ENCODE data around the gene PER2. TPM values are rescaled to one million over a fixed set of nuclear protein-coding genes. Genes with fewer than 3 reads are reported as not detected.
A peak's percentile ranks its signal among the peaks of the same experiment; 100 is the strongest.

Gene PER2
- total RNA-seq, 2 experiments from 2014 or later: 17.4 to 17.6 TPM

DNA sequence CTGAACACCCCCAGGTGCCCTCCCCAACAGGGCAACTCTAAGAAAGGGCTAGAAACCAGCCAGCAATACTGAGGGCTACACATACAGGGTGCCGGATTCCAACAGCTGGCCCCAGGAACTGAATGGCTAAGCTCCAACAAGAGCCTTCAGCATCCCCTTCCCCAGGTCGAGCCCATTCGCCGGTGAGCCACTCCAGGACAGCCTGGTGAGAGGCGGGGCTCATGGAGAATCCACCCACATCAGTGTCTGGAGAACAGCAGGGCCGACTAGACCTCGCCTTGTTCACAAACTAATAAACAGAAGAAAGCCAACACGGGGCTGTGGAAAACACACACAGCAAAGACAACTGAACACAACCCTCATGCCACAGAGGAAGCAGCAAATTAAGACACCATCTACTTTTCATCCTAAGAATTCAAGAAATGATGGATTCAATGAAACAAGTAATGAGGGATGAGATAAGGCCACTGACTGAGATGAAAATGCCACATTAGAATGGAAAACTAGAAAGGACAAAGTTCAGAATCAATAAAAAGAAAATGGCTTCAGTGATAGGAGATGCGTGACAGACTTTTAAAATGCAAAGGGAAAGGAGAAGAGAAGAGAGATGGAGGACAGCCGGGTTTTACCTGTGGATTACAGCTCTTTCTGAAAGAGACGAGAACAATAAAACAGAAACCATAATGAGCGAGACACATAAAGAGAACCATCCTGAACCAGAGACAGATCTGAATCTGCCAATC lies 8.2 kb downstream of the PER2 start:
- Mint-ChIP-seq H3K27me3 (no peaks in the 10 kb centered on the region), H3K9me3 (no peaks in the 10 kb centered on the region), H3K4me1 (ENCODE audit: low read depth) (peaks cover 18% of the 10 kb centered on the region), H3K4me3 (no peak overlapping the region), H3K27ac (no peak overlapping the region), H3K36me3 (ENCODE audit: low read depth) (peaks cover 5% of the 10 kb centered on the region)
- POLR2A ChIA-PET: interaction anchor here (0.6 to 2.1 kb wide), 2 partner anchors 8 to 91 kb away, joined by 3 to 9 read pairs; partner anchors contain the start of gene PER2
- DNase-seq (no peak), ATAC-seq (no peak)
- CTCF ChIA-PET: no interaction called here
- intact Hi-C loops (cut with micrococcal nuclease): no loop called here
- TF ChIP-seq, protein P1, sequence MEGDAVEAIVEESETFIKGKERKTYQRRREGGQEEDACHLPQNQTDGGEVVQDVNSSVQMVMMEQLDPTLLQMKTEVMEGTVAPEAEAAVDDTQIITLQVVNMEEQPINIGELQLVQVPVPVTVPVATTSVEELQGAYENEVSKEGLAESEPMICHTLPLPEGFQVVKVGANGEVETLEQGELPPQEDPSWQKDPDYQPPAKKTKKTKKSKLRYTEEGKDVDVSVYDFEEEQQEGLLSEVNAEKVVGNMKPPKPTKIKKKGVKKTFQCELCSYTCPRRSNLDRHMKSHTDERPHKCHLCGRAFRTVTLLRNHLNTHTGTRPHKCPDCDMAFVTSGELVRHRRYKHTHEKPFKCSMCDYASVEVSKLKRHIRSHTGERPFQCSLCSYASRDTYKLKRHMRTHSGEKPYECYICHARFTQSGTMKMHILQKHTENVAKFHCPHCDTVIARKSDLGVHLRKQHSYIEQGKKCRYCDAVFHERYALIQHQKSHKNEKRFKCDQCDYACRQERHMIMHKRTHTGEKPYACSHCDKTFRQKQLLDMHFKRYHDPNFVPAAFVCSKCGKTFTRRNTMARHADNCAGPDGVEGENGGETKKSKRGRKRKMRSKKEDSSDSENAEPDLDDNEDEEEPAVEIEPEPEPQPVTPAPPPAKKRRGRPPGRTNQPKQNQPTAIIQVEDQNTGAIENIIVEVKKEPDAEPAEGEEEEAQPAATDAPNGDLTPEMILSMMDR (IDR thresholded peaks at IDR 0.05): no peak

DNA sequence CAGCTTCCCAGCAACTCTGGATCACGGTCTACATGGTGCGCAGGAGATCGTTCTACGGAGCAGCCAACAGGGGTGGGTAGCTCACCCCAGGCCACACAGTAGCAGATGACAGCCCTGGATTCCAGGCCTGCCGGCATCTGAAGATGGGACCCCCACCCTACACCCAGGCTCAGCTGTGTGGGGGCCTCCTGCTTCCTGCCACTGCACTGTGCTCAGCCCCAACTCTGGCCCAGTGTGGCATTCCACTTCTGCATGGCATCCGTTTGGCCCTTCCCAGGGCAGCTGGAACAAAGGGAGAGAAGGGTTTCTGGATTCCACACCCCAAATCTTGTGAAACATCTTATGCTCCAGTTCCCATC lies 9.1 kb downstream of the PER2 start:
- ChIA-PET CTCF (interaction anchor here (7.3 kb wide), 1 partner anchor 15 kb away, joined by 55 read pairs; no protein-coding TSS in a partner anchor), POLR2A (interaction anchor here (2.1 kb wide), 1 partner anchor 9 kb away, joined by 9 read pairs; the partner anchor contains the start of gene PER2)
- Mint-ChIP-seq H3K36me3 (ENCODE audit: low read depth) (peaks cover 5% of the 10 kb centered on the region), H3K27ac (peak overlapping the region; percentile 26), H3K4me3 (no peak overlapping the region), H3K27me3 (no peaks in the 10 kb centered on the region), H3K9me3 (no peaks in the 10 kb centered on the region), H3K4me1 (ENCODE audit: low read depth) (peaks cover 14% of the 10 kb centered on the region)
- intact Hi-C loops (cut with micrococcal nuclease): no loop called here
- TF ChIP-seq, protein P1 (IDR thresholded peaks at IDR 0.05): no peak
- no peak for DNase-seq
- ATAC-seq: no peak

DNA sequence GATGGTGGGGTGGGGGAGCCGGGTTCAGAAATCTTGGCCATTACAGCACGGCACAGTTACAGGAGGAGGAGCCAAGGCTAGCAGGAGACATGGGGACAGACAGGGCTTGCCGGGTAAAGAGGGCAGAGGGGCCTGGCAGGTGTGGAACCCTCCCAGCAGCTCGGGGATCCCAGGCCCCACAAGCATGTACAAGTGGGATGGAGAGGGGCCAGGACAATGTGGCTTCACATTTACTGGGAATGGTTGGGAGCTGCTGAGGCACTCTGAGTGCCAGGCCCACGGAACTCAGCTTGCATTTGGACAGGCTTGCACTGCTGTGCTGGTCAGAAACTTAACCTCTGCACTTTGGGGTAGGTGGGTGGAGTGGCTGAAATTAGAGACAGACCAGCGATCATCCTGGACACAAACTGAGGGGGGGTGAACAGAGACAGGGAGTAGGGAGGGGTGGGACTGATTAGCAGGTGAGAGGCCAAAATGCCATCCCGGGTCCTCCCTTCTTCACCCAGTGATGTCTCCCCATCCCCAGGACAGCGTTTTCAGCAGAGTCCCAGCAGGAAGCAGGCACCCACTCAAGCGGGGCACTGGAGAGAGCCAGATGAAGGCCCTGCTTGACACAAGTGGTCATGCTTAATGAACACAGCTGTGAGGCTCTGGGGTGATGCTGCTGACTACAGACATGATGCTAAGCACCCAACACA lies 9.6 kb downstream of the PER2 start:
- H3K4me1 Mint-ChIP-seq (ENCODE audit: low read depth): peaks cover 13% of the 10 kb centered on the region
- intact Hi-C loops (cut with micrococcal nuclease): no loop called here
- ATAC-seq (no peak), DNase-seq (no peak)
- H3K9me3 Mint-ChIP-seq: no peaks in the 10 kb centered on the region
- POLR2A ChIA-PET: interaction anchor here (0.7 to 2.1 kb wide), 2 partner anchors 10 to 453 kb away, joined by 3 to 9 read pairs; partner anchors contain the start of gene PER2
- H3K27ac Mint-ChIP-seq: no peak overlapping the region
- peaks cover 5% of the 10 kb centered on the region for H3K36me3 Mint-ChIP-seq (ENCODE audit: low read depth)
- H3K4me3 Mint-ChIP-seq: no peak overlapping the region
- TF ChIP-seq, protein P1 (IDR thresholded peaks at IDR 0.05): no peak
- no peaks in the 10 kb centered on the region for H3K27me3 Mint-ChIP-seq
- CTCF ChIA-PET: interaction anchor here (7.3 kb wide), 1 partner anchor 15 kb away, joined by 55 read pairs; no protein-coding TSS in a partner anchor

DNA sequence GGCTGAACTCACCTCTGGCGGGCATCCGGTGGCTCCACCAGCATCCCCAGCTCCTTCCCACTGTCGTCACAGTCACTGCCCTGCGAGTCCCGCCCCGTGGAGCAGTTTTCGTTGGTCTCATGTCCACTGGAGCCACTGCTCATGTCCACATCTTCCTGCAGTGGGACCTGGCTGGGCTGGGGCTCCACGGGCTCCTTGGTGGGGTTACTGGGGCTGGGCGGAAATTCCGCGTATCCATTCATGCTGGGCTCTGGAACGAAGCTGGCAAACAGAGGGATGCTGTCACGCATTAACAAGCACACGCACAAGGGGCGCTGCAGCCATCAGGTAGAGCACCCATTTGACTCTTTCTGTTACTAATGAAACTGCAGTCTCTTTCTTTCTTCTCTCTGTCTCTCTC lies 10.7 kb downstream of the PER2 start:
- Mint-ChIP-seq H3K4me1 (ENCODE audit: low read depth) (peaks cover 9% of the 10 kb centered on the region), H3K4me3 (no peak overlapping the region), H3K9me3 (no peaks in the 10 kb centered on the region), H3K36me3 (ENCODE audit: low read depth) (peaks cover 5% of the 10 kb centered on the region), H3K27me3 (no peaks in the 10 kb centered on the region), H3K27ac (no peak overlapping the region)
- TF ChIP-seq, protein P1 (IDR thresholded peaks at IDR 0.05): no peak
- ChIA-PET POLR2A (no interaction called here), CTCF (interaction anchor here (0.9 to 7.3 kb wide), 2 partner anchors 13 to 17 kb away, joined by 3 to 55 read pairs; no protein-coding TSS in a partner anchor)
- ATAC-seq (no peak), DNase-seq (no peak)
- intact Hi-C loops (cut with micrococcal nuclease): no loop called here
